Amniotic stem cell (primary cell): ENCODE measurements around the gene APOM.

Experiments
- DNase-seq: peaks from one replicate; lab custom pipeline; 2025; lab: John Stamatoyannopoulos, UW

The APOM gene

GRCh38 chr6:31705931-31706330 is 50.2 kb downstream of the APOM start:
- no peak for DNase-seq

GRCh38 chr6:31706599-31706998 is 50.9 kb downstream of the APOM start, which contains the start of gene LY6G6F:
Gene LY6G6F, plus strand, starts transcription at chr6:31706866. Its CDS starts 41 bp downstream, at chr6:31706907.
- DNase-seq: no peak

- no peak for DNase-seq
Observed at GRCh38 chr6:31707701-31708100, 52.0 kb downstream of the APOM start.
